ENCODE results near the gene MGAT1. TPM values are rescaled to one million over a fixed set of nuclear protein-coding genes. Genes with fewer than 3 reads are reported as not detected.
A peak's percentile ranks its signal among the peaks of the same experiment; 100 is the strongest.

The MGAT1 gene
- total and polyA plus RNA-seq, 4 donors = 40.7 to 77.6 (median 66.7) TPM

DNA sequence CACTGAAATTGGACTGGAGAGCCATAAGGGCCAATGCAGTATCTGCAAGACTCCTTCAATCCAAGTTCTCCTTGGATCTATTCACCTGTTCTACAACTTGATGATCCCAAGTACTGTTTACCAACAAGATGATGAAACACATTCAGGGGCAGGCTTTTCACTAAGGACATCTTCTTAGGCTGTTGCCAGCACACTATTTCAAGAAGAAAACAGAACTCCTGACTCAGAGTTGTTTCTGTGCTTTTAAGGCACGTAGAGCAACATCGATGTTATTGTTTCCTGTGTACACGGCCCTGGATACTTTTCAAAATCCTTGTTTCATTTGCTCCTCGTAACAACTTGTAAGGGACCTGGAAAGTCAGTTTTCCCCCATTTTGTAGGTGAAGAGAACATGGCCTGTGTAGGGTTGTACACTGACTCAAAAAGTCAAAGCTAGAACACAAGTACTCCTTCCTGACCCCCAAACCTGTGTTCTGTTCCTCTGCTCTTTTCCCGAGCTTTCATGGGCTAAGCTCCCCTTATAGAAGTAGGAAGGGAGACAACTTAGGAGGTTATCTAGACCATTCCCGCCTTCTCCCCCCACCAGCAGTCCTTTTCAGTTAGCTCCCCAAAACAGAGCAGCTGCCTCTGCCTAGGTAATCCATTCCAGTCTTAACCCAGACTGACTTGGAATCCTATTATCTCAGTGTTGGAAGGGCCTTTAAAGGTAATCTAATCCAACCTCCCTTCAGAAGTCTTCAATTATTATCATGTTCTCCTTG lies 5.2 kb upstream of the MGAT1 start:
- Histone ChIP-seq H3K27ac (ENCODE audit: low read depth, low read length) (no peak overlapping the region), H3K36me3 (ENCODE audit: control insufficient read depth, insufficient read depth, low read length) (peaks cover 19% of the 10 kb centered on the region), H3K4me1 (ENCODE audit: control insufficient read depth, insufficient read depth, low read length) (peaks cover 55% of the 10 kb centered on the region), H3K9me3 (ENCODE audit: control insufficient read depth, insufficient read depth, low read length) (no peaks in the 10 kb centered on the region), H3K4me3 (ENCODE audit: low read depth, low read length) (no peak overlapping the region), H3K27me3 (ENCODE audit: control insufficient read depth, insufficient read depth, low read length) (no peaks in the 10 kb centered on the region)
- WGBS (ENCODE audit: insufficient coverage) = 23% methylated on average over 4 of the region's 6 CpGs
- no peak for DNase-seq (ENCODE audit: low read depth in 4 of 6, low spot score in 6 of 6)

GRCh38 chr5:180807046-180807445 lies 4.4 kb upstream of the MGAT1 start:
- peaks cover 19% of the 10 kb centered on the region for H3K36me3 ChIP-seq (ENCODE audit: control insufficient read depth, insufficient read depth, low read length)
- no peaks in the 10 kb centered on the region for H3K27me3 ChIP-seq (ENCODE audit: control insufficient read depth, insufficient read depth, low read length)
- no peak overlapping the region for H3K27ac ChIP-seq (ENCODE audit: low read depth, low read length)
- no peaks in the 10 kb centered on the region for H3K9me3 ChIP-seq (ENCODE audit: control insufficient read depth, insufficient read depth, low read length)
- no peak overlapping the region for H3K4me3 ChIP-seq (ENCODE audit: low read depth, low read length)
- DNase-seq (ENCODE audit: low read depth in 4 of 6, low spot score in 6 of 6) = no peak
- H3K4me1 ChIP-seq (ENCODE audit: control insufficient read depth, insufficient read depth, low read length) = peaks cover 56% of the 10 kb centered on the region
- WGBS (ENCODE audit: insufficient coverage) = no CpG with 5 or more reads among the region's 1 CpG

GRCh38 chr5:180806351-180807011 lies 3.9 kb upstream of the MGAT1 start:
- Histone ChIP-seq H3K9me3 (ENCODE audit: control insufficient read depth, insufficient read depth, low read length) (no peaks in the 10 kb centered on the region), H3K4me1 (ENCODE audit: control insufficient read depth, insufficient read depth, low read length) (peaks cover 56% of the 10 kb centered on the region), H3K27me3 (ENCODE audit: control insufficient read depth, insufficient read depth, low read length) (no peaks in the 10 kb centered on the region), H3K27ac (ENCODE audit: low read depth, low read length) (no peak overlapping the region), H3K4me3 (ENCODE audit: low read depth, low read length) (no peak overlapping the region), H3K36me3 (ENCODE audit: control insufficient read depth, insufficient read depth, low read length) (peaks cover 19% of the 10 kb centered on the region)
- WGBS (ENCODE audit: insufficient coverage) = 76% methylated on average over 7 of the region's 9 CpGs
- DNase-seq (ENCODE audit: low read depth in 4 of 6, low spot score in 6 of 6) = no peak

- 86% methylated on average over 18 of the region's 22 CpGs for WGBS (ENCODE audit: insufficient coverage)
These were observed 1.6 kb upstream of the MGAT1 start for GRCh38 chr5:180804129-180804618.

DNA sequence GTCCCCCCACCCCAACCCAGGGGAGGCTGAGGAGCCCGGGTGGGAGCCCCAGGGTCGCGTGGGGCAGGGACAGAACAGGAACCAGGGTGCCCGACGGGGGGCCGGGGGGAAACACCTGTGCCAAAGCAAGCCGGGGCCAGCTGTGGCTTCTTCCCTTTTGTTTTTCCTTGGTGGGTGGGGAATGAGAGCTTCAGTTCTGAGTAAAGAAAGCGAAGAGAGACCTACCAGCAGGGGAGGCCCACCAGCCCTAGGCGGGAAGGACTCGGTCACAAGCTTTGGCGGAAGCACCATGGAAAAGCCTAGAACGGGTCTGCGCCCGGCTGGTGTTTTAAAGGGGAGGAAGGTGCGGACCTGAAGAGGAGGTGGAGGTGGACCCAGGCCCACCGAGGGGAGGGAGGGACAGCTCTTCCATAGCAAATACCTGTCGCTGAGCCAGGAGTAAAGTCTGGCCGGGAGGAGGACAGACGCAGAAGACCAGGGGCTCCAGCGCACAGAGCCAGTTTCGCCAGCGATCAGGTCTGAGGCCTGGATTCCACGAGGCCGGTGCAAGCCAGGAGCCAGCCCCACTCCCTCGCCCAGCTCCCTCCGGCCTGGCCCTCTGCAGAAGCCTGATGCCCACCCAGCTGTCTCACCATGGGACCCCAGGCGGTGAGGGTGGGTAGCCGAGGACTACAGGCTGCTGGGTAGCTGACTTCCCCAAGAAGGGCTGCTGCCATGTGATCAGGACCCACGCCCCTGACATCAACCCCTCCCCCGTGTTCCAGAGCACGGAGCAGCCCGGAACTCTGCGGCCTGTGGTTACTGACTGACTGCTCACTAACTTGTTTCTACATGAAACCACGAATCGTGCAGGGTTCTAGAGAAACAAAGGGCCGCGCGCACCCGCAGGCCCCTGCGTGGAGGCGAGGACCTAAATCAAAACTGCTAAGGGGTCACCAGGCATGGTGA lies 849 bp upstream of the MGAT1 start:
- DNase-seq (ENCODE audit: low read depth in 4 of 6, low spot score in 6 of 6) = peak in 2 of 6 donors; percentile 9 to 59
- 61% methylated on average over 35 of the region's 41 CpGs for WGBS (ENCODE audit: insufficient coverage)
- peaks cover 19% of the 10 kb centered on the region for H3K36me3 ChIP-seq (ENCODE audit: control insufficient read depth, insufficient read depth, low read length)
- H3K9me3 ChIP-seq (ENCODE audit: control insufficient read depth, insufficient read depth, low read length) = no peaks in the 10 kb centered on the region
- peaks cover 46% of the 10 kb centered on the region for H3K4me1 ChIP-seq (ENCODE audit: control insufficient read depth, insufficient read depth, low read length)
- no peaks in the 10 kb centered on the region for H3K27me3 ChIP-seq (ENCODE audit: control insufficient read depth, insufficient read depth, low read length)
- H3K4me3 ChIP-seq (ENCODE audit: low read depth, low read length) = peak overlapping the region; percentile 66
- H3K27ac ChIP-seq (ENCODE audit: low read depth, low read length) = peak overlapping the region; percentile 87

More at GRCh38 chr5:180804129-180804618, 1.6 kb upstream of the MGAT1 start:
- Histone ChIP-seq H3K4me3 (ENCODE audit: low read depth, low read length) (peak overlapping the region; percentile 66), H3K36me3 (ENCODE audit: control insufficient read depth, insufficient read depth, low read length) (peaks cover 19% of the 10 kb centered on the region), H3K27me3 (ENCODE audit: control insufficient read depth, insufficient read depth, low read length) (no peaks in the 10 kb centered on the region), H3K4me1 (ENCODE audit: control insufficient read depth, insufficient read depth, low read length) (peaks cover 51% of the 10 kb centered on the region), H3K27ac (ENCODE audit: low read depth, low read length) (peak overlapping the region; percentile 43), H3K9me3 (ENCODE audit: control insufficient read depth, insufficient read depth, low read length) (no peaks in the 10 kb centered on the region)
- DNase-seq (ENCODE audit: low read depth in 4 of 6, low spot score in 6 of 6) = no peak

DNA sequence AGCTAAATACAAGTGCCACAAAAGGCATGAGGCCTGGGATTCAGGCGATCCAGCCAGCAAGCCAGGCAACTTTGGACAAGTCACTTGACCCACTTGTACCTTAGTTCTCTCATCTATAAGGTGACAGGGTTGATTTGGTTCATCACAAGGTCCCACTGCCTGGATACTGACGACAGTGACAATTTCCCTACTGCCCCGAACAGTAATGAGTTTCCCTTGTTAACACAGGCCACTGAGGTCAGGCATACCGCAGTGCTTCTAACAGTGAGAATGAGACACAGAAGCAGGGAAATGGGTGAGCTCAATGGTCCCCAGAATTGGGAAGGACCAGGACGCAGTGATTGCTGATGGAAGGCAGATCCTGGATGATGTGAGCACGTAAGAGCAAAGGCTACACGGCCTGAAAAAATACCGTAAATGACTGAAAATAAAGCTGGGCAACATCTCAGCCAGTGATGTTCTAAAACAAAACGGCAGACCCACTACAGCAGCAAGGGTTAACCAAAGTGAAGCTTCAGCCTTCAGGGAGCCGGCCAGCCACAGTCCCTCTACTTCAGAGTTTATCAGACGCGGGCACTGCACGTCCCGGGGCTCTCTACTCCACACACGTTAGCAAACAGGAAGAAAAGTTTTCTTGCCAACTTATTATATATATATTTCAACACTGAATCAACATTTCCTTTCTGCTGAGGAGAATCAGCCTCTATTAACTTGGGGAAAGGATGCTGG lies 846 bp downstream of the MGAT1 start:
- H3K4me1 ChIP-seq (ENCODE audit: control insufficient read depth, insufficient read depth, low read length) = peaks cover 40% of the 10 kb centered on the region
- H3K4me3 ChIP-seq (ENCODE audit: low read depth, low read length) = peak overlapping the region; percentile 66
- no peak for DNase-seq (ENCODE audit: low read depth in 4 of 6, low spot score in 6 of 6)
- peaks cover 20% of the 10 kb centered on the region for H3K36me3 ChIP-seq (ENCODE audit: control insufficient read depth, insufficient read depth, low read length)
- H3K27me3 ChIP-seq (ENCODE audit: control insufficient read depth, insufficient read depth, low read length) = no peaks in the 10 kb centered on the region
- H3K27ac ChIP-seq (ENCODE audit: low read depth, low read length) = peak overlapping the region; percentile 88
- WGBS (ENCODE audit: insufficient coverage) = 33% methylated on average over 9 of the region's 15 CpGs
- no peaks in the 10 kb centered on the region for H3K9me3 ChIP-seq (ENCODE audit: control insufficient read depth, insufficient read depth, low read length)

DNA sequence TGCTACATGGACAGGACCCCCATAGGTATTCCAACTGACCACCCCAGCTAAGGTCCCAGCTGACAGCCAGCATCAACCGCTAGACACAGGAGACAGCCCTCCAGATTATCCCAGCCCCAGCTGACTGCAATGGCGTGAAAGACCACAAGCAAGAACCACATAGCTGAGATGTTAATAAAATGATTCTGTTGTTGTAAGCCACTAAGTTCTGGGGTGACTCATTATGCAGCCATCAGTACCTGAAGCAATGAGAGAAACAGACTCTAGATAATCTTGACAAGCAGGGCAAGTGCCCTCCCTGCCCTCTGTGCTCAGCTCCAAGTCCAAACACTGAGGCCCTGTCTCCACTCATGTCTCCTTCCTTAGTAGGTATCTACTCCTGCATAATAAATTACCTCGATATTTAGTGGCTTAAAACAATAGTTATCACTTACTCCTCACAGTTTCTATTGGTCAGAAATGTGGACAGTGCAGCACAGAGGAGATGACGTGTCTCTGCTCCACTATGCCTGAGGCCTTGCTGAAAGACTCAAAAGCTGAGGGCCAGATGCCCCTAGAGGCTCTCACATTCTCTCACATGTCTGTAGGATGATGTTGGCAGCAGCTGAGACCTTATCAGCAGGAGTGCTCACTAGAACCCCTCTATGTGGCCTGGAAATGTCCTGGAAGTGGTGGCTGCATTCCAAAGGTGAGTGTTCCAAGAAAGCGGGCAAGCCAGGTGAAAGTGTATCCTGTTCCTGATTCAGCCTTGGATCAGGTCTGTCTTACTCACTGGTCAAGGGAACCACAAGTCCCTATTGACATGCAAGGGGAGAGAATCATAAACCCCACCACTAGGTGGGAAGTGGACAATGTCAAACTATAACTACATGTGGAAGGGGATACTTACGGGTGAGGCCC lies 2.5 kb downstream of the MGAT1 start:
- Histone ChIP-seq H3K27ac (ENCODE audit: low read depth, low read length) (no peak overlapping the region), H3K27me3 (ENCODE audit: control insufficient read depth, insufficient read depth, low read length) (no peaks in the 10 kb centered on the region), H3K36me3 (ENCODE audit: control insufficient read depth, insufficient read depth, low read length) (peaks cover 19% of the 10 kb centered on the region), H3K4me3 (ENCODE audit: low read depth, low read length) (no peak overlapping the region), H3K9me3 (ENCODE audit: control insufficient read depth, insufficient read depth, low read length) (no peaks in the 10 kb centered on the region), H3K4me1 (ENCODE audit: control insufficient read depth, insufficient read depth, low read length) (peaks cover 33% of the 10 kb centered on the region)
- WGBS (ENCODE audit: insufficient coverage) = 100% methylated on average over 2 of the region's 6 CpGs
- DNase-seq (ENCODE audit: low read depth in 4 of 6, low spot score in 6 of 6) = no peak

GRCh38 chr5:180799194-180799593 lies 3.4 kb downstream of the MGAT1 start:
- Histone ChIP-seq H3K9me3 (ENCODE audit: control insufficient read depth, insufficient read depth, low read length) (no peaks in the 10 kb centered on the region), H3K36me3 (ENCODE audit: control insufficient read depth, insufficient read depth, low read length) (peaks cover 16% of the 10 kb centered on the region), H3K27ac (ENCODE audit: low read depth, low read length) (no peak overlapping the region), H3K27me3 (ENCODE audit: control insufficient read depth, insufficient read depth, low read length) (no peaks in the 10 kb centered on the region), H3K4me3 (ENCODE audit: low read depth, low read length) (no peak overlapping the region), H3K4me1 (ENCODE audit: control insufficient read depth, insufficient read depth, low read length) (peaks cover 27% of the 10 kb centered on the region)
- WGBS (ENCODE audit: insufficient coverage) = 76% methylated on average over 4 of the region's 4 CpGs
- peak in 1 of 6 donors; percentile 36 for DNase-seq (ENCODE audit: low read depth in 4 of 6, low spot score in 6 of 6)
